Loucy (cell line): ENCODE measurements around the gene PRRT4.

Experiments
- H2AFZ ChIP-seq: fragments of 200-600 bp; sonication (generic); 2 replicates; pipeline ENCODE4 v1.6.0; 2016; ENCODE audit warnings: antibody characterized with exemption, mild to moderate bottlenecking, low read length, moderate library complexity
- H3F3A ChIP-seq: fragments of 200-600 bp; 2 replicates; pipeline ENCODE4 v1.6.0; 2016; ENCODE audit warnings: antibody characterized with exemption, low read depth, mild to moderate bottlenecking
- H3K27me3 ChIP-seq: fragments of 200-600 bp; sonication (generic); 2 replicates; pipeline ENCODE4 v1.6.1; 2014; ENCODE audit warnings: low read length, mild to moderate bottlenecking; ENCODE audit not compliant: insufficient read depth, poor library complexity, severe bottlenecking
- H3K36me3 ChIP-seq: fragments of 200-600 bp; sonication (generic); 2 replicates; pipeline ENCODE4 v1.6.1; 2016; ENCODE audit warnings: low read length; ENCODE audit not compliant: insufficient read depth
- H3K4me1 ChIP-seq: fragments of 200-600 bp; sonication (generic); 2 replicates; pipeline ENCODE4 v1.5.1; 2014; ENCODE audit warnings: low read length, mild to moderate bottlenecking; ENCODE audit not compliant: insufficient read depth, poor library complexity, severe bottlenecking
- H3K4me2 ChIP-seq: fragments of 200-600 bp; sonication (generic); 2 replicates; pipeline ENCODE4 v1.6.0; 2014; ENCODE audit warnings: antibody characterized with exemption, low read length, low read depth, mild to moderate bottlenecking; ENCODE audit not compliant: poor library complexity, severe bottlenecking
- H3K4me3 ChIP-seq: fragments of 200-600 bp; sonication (generic); 2 replicates; pipeline ENCODE4 v1.5.1; 2014; ENCODE audit warnings: low read length, mild to moderate bottlenecking, mixed read lengths; ENCODE audit not compliant: poor library complexity, severe bottlenecking
- H3K79me2 ChIP-seq: fragments of 200-600 bp; sonication (generic); 2 replicates; pipeline ENCODE4 v1.6.1; 2014; ENCODE audit warnings: low read length; ENCODE audit not compliant: insufficient read depth
- H3K9ac ChIP-seq: fragments of 200-600 bp; sonication (generic); 2 replicates; pipeline ENCODE4 v1.6.0; 2014; ENCODE audit warnings: mild to moderate bottlenecking, low read depth, low read length, moderate library complexity; ENCODE audit not compliant: poor library complexity, severe bottlenecking
- H3K9me2 ChIP-seq: fragments of 200-600 bp; sonication (generic); replicated peaks from 2 replicates; pipeline ENCODE4 v1.6.1; 2016; ENCODE audit warnings: low read depth, low read length, mixed read lengths
- H3K9me3 ChIP-seq: fragments of 200-600 bp; sonication (generic); 2 replicates; pipeline ENCODE4 v1.6.1; 2014; ENCODE audit warnings: mild to moderate bottlenecking, antibody characterized with exemption, low read length, low read depth; ENCODE audit not compliant: insufficient read depth
- H4K20me1 ChIP-seq: fragments of 200-600 bp; sonication (generic); 2 replicates; pipeline ENCODE4 v1.6.0; 2014; ENCODE audit warnings: antibody characterized with exemption, low read length, mild to moderate bottlenecking; ENCODE audit not compliant: insufficient read depth, poor library complexity, severe bottlenecking
- EZH2phosphoT487 ChIP-seq: fragments of 200-600 bp; IDR thresholded peaks from 2 replicates; pipeline ENCODE4 v1.6.1; 2018; ENCODE audit warnings: antibody characterized with exemption, mild to moderate bottlenecking, moderate library complexity, borderline replicate concordance
- TF ChIP-seq, protein P1 (sequence below): fragments of 200-600 bp; sonication (generic); conservative IDR thresholded peaks from 2 replicates; pipeline ENCODE4 v1.5.1; 2014; ENCODE audit warnings: mild to moderate bottlenecking, antibody characterized with exemption, low read length

PRRT4 gene

GRCh38 chr7:128359336-128359735 lies 2.2 kb downstream of the PRRT4 start:
- TF ChIP-seq, protein P1, sequence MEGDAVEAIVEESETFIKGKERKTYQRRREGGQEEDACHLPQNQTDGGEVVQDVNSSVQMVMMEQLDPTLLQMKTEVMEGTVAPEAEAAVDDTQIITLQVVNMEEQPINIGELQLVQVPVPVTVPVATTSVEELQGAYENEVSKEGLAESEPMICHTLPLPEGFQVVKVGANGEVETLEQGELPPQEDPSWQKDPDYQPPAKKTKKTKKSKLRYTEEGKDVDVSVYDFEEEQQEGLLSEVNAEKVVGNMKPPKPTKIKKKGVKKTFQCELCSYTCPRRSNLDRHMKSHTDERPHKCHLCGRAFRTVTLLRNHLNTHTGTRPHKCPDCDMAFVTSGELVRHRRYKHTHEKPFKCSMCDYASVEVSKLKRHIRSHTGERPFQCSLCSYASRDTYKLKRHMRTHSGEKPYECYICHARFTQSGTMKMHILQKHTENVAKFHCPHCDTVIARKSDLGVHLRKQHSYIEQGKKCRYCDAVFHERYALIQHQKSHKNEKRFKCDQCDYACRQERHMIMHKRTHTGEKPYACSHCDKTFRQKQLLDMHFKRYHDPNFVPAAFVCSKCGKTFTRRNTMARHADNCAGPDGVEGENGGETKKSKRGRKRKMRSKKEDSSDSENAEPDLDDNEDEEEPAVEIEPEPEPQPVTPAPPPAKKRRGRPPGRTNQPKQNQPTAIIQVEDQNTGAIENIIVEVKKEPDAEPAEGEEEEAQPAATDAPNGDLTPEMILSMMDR, result no peak
- TF ChIP-seq EZH2phosphoT487, result no peak
- Histone ChIP-seq H3K9me3 (no peaks in the 10 kb centered on the region), H3K9ac (no peak overlapping the region), H3K36me3 (no peaks in the 10 kb centered on the region), H3K4me2 (no peak overlapping the region), H3K79me2 (no peaks in the 10 kb centered on the region), H3K4me1 (peaks cover 11% of the 10 kb centered on the region), H3F3A (no peaks in the 10 kb centered on the region), H3K4me3 (no peak overlapping the region), H3K9me2 (no peaks in the 10 kb centered on the region), H3K27me3 (peaks cover 9% of the 10 kb centered on the region), H4K20me1 (no peaks in the 10 kb centered on the region), H2AFZ (no peak overlapping the region)

- Histone ChIP-seq H3K4me2 (no peak overlapping the region), H2AFZ (no peak overlapping the region), H3K27me3 (peaks cover 3% of the 10 kb centered on the region), H4K20me1 (no peaks in the 10 kb centered on the region), H3K4me1 (peaks cover 11% of the 10 kb centered on the region), H3K4me3 (no peak overlapping the region), H3K9me3 (no peaks in the 10 kb centered on the region), H3K36me3 (no peaks in the 10 kb centered on the region), H3F3A (no peaks in the 10 kb centered on the region), H3K9me2 (no peaks in the 10 kb centered on the region), H3K9ac (no peak overlapping the region), H3K79me2 (no peaks in the 10 kb centered on the region)
- no peak for TF ChIP-seq EZH2phosphoT487
- TF ChIP-seq, protein P1, result no peak
These were observed 3.3 kb downstream of the PRRT4 start for GRCh38 chr7:128358233-128358632.

- Histone ChIP-seq H3K4me2 (no peak overlapping the region), H3K9ac (no peak overlapping the region)
These were observed 4.3 kb downstream of the PRRT4 start for GRCh38 chr7:128357217-128357613.

More at GRCh38 chr7:128357217-128357613, 4.3 kb downstream of the PRRT4 start:
- Histone ChIP-seq H3F3A (no peaks in the 10 kb centered on the region), H3K36me3 (no peaks in the 10 kb centered on the region), H3K79me2 (no peaks in the 10 kb centered on the region), H3K9me2 (no peaks in the 10 kb centered on the region), H2AFZ (no peak overlapping the region), H3K4me1 (peaks cover 8% of the 10 kb centered on the region), H3K27me3 (no peaks in the 10 kb centered on the region), H3K4me3 (no peak overlapping the region), H4K20me1 (no peaks in the 10 kb centered on the region), H3K9me3 (no peaks in the 10 kb centered on the region)
- no peak for TF ChIP-seq EZH2phosphoT487
- TF ChIP-seq, protein P1, result no peak
